CD4-positive, alpha-beta T cell treated with Interleukin-17A for 4 hours (primary cell): ENCODE data around the gene MED1.
"Not testable (repeated sequence)": the region's sequence is repeated elsewhere in the genome, so short reads cannot be mapped to it uniquely, and the experiment has no call there.

Experiments used
- DNase-seq: peaks from one replicate; pipeline ENCODE4 v3.0.0-alpha.2; 2020; ENCODE audit warnings: mixed read lengths

MED1 gene

GRCh38 chr17:39429600-39429999 lies 21.5 kb downstream of the MED1 start:
- no peak for DNase-seq

- DNase-seq: no peak
Observed at GRCh38 chr17:39416141-39416540, 34.9 kb downstream of the MED1 start.

- DNase-seq: no peak
Observed at GRCh38 chr17:39410279-39410678, 40.8 kb downstream of the MED1 start.

- DNase-seq: no peak
Observed at GRCh38 chr17:39408360-39408759, 42.7 kb downstream of the MED1 start.

GRCh38 chr17:39406951-39407350 lies 44.1 kb downstream of the MED1 start:
- DNase-seq: no peak

GRCh38 chr17:39405436-39405835 lies 45.6 kb downstream of the MED1 start:
- DNase-seq: no peak

GRCh38 chr17:39404542-39405378 lies 46.3 kb downstream of the MED1 start:
- DNase-seq: peak; percentile 9

- DNase-seq: no peak
Observed at GRCh38 chr17:39402890-39403605, 48.0 kb downstream of the MED1 start.

GRCh38 chr17:39402244-39402889 lies 48.7 kb downstream of the MED1 start:
- DNase-seq: peak; percentile 88

- DNase-seq: peak; percentile 95
Observed at GRCh38 chr17:39401412-39402243, 49.4 kb downstream of the MED1 start, which contains the start of gene FBXL20. FBXL20 (minus strand) TSS chr17:39401626; CDS start chr17:39401402, 224 bp downstream.

GRCh38 chr17:39400547-39401411 lies 50.3 kb downstream of the MED1 start:
- DNase-seq: peak; percentile 40

GRCh38 chr17:39399791-39400190 lies 51.3 kb downstream of the MED1 start:
- no peak for DNase-seq

- no peak for DNase-seq
Observed at GRCh38 chr17:39393736-39394135, 57.3 kb downstream of the MED1 start.

- DNase-seq: no peak
Observed at GRCh38 chr17:39391448-39391847, 59.6 kb downstream of the MED1 start.

GRCh38 chr17:39385040-39385439 lies 66.0 kb downstream of the MED1 start:
- DNase-seq: no peak

- no peak for DNase-seq
Observed at GRCh38 chr17:39380144-39380543, 70.9 kb downstream of the MED1 start.

- DNase-seq: no peak
Observed at GRCh38 chr17:39376434-39376833, 74.6 kb downstream of the MED1 start.

- not testable (repeated sequence) for DNase-seq
Observed at GRCh38 chr17:39367805-39368204, 83.3 kb downstream of the MED1 start.

GRCh38 chr17:39365872-39366271 lies 85.2 kb downstream of the MED1 start:
- no peak for DNase-seq

GRCh38 chr17:39365242-39365641 lies 85.8 kb downstream of the MED1 start:
- DNase-seq: no peak

GRCh38 chr17:39364236-39365025 lies 86.6 kb downstream of the MED1 start:
- DNase-seq: no peak
